Adrenal gland (tissue), 5 donors: Measurements from ENCODE around the gene RPTOR.

Experiments
- POLR2A ChIP-seq, 2 donors: fragments of 450-650 bp; IDR thresholded peaks; one replicate each; pipeline ENCODE4 v1.6.1; 2017; ENCODE audit warnings: antibody characterized with exemption in 2 of 2, mild to moderate bottlenecking in 2 of 2, moderate library complexity in 1 of 2
- TF ChIP-seq, protein P1 (sequence below), 6 experiments: fragments of 450-650 bp in 4 of 6; fragments of 200-600 bp in 2 of 6; sonication (generic) in 1 of 6; IDR thresholded peaks; 1 replicate in 5 of 6; 2 replicates in 1 of 6; pipeline versions ENCODE4 v1.5.1 to v1.8.0; 2016 to 2021; ENCODE audit warnings: antibody characterized with exemption in 6 of 6, mild to moderate bottlenecking in 2 of 6, moderate library complexity in 1 of 6
- donor health status: DM: no; HTN: no; CAD: no.

DNA sequence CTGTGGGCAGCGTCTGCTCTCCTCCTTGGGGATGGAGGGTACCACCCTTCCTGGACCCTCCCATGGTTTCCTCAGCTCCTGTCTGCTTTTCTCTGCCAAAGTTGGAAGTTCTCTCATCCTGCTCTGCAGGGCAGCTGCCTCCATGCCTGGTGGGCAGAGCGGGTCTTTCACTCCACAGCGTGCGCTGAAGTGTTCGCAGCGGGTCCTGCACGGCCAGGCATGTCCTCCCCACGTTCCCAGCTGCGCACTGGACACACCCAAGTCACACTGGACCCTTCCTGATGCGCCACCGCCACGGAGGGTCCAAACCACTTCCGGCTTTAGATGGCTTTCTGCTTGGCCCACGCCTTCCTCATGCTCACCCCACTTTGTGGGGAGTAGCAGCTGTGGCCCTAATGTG, 34.5 kb upstream of the RPTOR start:
- TF ChIP-seq, protein P1, sequence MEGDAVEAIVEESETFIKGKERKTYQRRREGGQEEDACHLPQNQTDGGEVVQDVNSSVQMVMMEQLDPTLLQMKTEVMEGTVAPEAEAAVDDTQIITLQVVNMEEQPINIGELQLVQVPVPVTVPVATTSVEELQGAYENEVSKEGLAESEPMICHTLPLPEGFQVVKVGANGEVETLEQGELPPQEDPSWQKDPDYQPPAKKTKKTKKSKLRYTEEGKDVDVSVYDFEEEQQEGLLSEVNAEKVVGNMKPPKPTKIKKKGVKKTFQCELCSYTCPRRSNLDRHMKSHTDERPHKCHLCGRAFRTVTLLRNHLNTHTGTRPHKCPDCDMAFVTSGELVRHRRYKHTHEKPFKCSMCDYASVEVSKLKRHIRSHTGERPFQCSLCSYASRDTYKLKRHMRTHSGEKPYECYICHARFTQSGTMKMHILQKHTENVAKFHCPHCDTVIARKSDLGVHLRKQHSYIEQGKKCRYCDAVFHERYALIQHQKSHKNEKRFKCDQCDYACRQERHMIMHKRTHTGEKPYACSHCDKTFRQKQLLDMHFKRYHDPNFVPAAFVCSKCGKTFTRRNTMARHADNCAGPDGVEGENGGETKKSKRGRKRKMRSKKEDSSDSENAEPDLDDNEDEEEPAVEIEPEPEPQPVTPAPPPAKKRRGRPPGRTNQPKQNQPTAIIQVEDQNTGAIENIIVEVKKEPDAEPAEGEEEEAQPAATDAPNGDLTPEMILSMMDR (IDR thresholded peaks at IDR 0.05): no peak
- no peak for TF ChIP-seq POLR2A (IDR thresholded peaks at IDR 0.05)
